HepG2 (cell line): ENCODE results near the gene NANOS1. TPM values are rescaled to one million over a fixed set of nuclear protein-coding genes. Genes with fewer than 3 reads are reported as not detected.

ENCODE experiments used
- JUNB ChIP-seq: sonication (generic); formaldehyde crosslinking; IDR thresholded peaks from 2 replicates; pipeline ENCODE4 v1.8.0; 2022; ENCODE audit warnings: missing genetic modification reagents, mild to moderate bottlenecking, borderline replicate concordance
- KLF9 ChIP-seq: IDR thresholded peaks from 2 replicates; pipeline ENCODE4 v1.6.1; 2016; ENCODE audit warnings: low read depth
- NFYB ChIP-seq: sonication (generic); formaldehyde crosslinking; IDR thresholded peaks from 2 replicates; pipeline ENCODE4 v1.4.0; 2020; ENCODE audit warnings: missing genetic modification reagents
- NR2F6 ChIP-seq, 2 experiments: IDR thresholded peaks; 2 replicates each; pipeline ENCODE4 v1.6.1; 2016; ENCODE audit warnings: antibody characterized with exemption in 1 of 2, mild to moderate bottlenecking in 1 of 2
- RAD51 ChIP-seq: fragments of 450-650 bp; IDR thresholded peaks from 2 replicates; pipeline ENCODE4 v1.6.1; 2016; ENCODE audit warnings: borderline replicate concordance
- SMC3 ChIP-seq: IDR thresholded peaks from 2 replicates; pipeline ENCODE4 v1.6.1; 2011; ENCODE audit warnings: low read length, improper control_type of control experiment
- SNAPC2 ChIP-seq: sonication (generic); formaldehyde crosslinking; IDR thresholded peaks from 2 replicates; pipeline ENCODE4 v1.8.1; 2022; ENCODE audit warnings: mild to moderate bottlenecking, missing genetic modification reagents
- ZBTB38 ChIP-seq: sonication (generic); formaldehyde crosslinking; IDR thresholded peaks from 2 replicates; pipeline ENCODE4 v1.5.1; 2020; ENCODE audit warnings: mild to moderate bottlenecking, missing genetic modification reagents
- ZNF547 ChIP-seq: sonication (generic); formaldehyde crosslinking; IDR thresholded peaks from 2 replicates; pipeline ENCODE4 v1.5.1; 2020; ENCODE audit warnings: mild to moderate bottlenecking, missing genetic modification reagents
- ZNF616 ChIP-seq: sonication (generic); formaldehyde crosslinking; IDR thresholded peaks from 2 replicates; pipeline ENCODE4 v1.5.0; 2020; ENCODE audit warnings: low read depth, mild to moderate bottlenecking, missing genetic modification reagents
- ZSCAN12 ChIP-seq: sonication (generic); formaldehyde crosslinking; IDR thresholded peaks from 2 replicates; pipeline ENCODE4 v1.9.0; 2021; ENCODE audit warnings: mild to moderate bottlenecking, missing genetic modification reagents
- polyA plus RNA-seq, 8 experiments: library from polyadenylated mRNA; depleted of rRNA in 3 of 8; stranded (reverse) in 7 of 8; unstranded in 1 of 8; fragments of >200 nt; fragmentation: Illumina TruSeq in 4 of 8; extraction: Trizol in 4 of 8; gene quantifications; 2 replicates each; pipeline versions ENCODE4 v1.2.1 to v1.2.3, GENCODE V29; 2011 to 2016; ENCODE audit warnings: low read depth in 4 of 8, missing spikeins in 1 of 8, mixed read lengths in 1 of 8; ENCODE audit not compliant: insufficient read depth in 1 of 8
- total RNA-seq, 5 experiments: library from RNA; depleted of rRNA; stranded (reverse); fragments of >200 nt; fragmentation: Illumina TruSeq; extraction: Trizol; gene quantifications; 2 replicates each; pipeline ENCODE4 v1.2.3, GENCODE V29; 2016; ENCODE audit warnings: low read depth in 1 of 5
- TF ChIP-seq, protein P1 (sequence below): sonication (generic); formaldehyde crosslinking; conservative IDR thresholded peaks from 2 replicates; pipeline ENCODE4 v1.8.0; 2022; ENCODE audit warnings: mild to moderate bottlenecking, moderate library complexity, missing genetic modification reagents
- TF ChIP-seq, protein P2 (sequence below): sonication (generic); formaldehyde crosslinking; IDR thresholded peaks from 2 replicates; pipeline ENCODE4 v1.4.0; 2020; ENCODE audit warnings: missing genetic modification reagents
- TF ChIP-seq, protein P3 (sequence below): IDR thresholded peaks from 2 replicates; pipeline ENCODE4 v1.6.1; 2016; ENCODE audit warnings: low read depth, control low read depth
- TF ChIP-seq, protein P4 (sequence below): sonication (generic); formaldehyde crosslinking; conservative IDR thresholded peaks from 2 replicates; pipeline ENCODE4 v1.4.0; 2020; ENCODE audit warnings: missing genetic modification reagents
- TF ChIP-seq, protein P5 (sequence below): sonication (generic); formaldehyde crosslinking; IDR thresholded peaks from 2 replicates; pipeline ENCODE4 v1.9.0; 2021; ENCODE audit warnings: missing genetic modification reagents, borderline replicate concordance
- TF ChIP-seq, protein P6 (sequence below): sonication (generic); formaldehyde crosslinking; IDR thresholded peaks from 2 replicates; pipeline ENCODE4 v1.8.0; 2022; ENCODE audit warnings: mild to moderate bottlenecking, missing genetic modification reagents, moderate library complexity

NANOS1 gene
- total and polyA plus RNA-seq, 2 of the 13 experiments (the other 11 are each of a cell fraction or from before 2014, with no cell fraction given): 1.7 to 2.2 TPM

DNA sequence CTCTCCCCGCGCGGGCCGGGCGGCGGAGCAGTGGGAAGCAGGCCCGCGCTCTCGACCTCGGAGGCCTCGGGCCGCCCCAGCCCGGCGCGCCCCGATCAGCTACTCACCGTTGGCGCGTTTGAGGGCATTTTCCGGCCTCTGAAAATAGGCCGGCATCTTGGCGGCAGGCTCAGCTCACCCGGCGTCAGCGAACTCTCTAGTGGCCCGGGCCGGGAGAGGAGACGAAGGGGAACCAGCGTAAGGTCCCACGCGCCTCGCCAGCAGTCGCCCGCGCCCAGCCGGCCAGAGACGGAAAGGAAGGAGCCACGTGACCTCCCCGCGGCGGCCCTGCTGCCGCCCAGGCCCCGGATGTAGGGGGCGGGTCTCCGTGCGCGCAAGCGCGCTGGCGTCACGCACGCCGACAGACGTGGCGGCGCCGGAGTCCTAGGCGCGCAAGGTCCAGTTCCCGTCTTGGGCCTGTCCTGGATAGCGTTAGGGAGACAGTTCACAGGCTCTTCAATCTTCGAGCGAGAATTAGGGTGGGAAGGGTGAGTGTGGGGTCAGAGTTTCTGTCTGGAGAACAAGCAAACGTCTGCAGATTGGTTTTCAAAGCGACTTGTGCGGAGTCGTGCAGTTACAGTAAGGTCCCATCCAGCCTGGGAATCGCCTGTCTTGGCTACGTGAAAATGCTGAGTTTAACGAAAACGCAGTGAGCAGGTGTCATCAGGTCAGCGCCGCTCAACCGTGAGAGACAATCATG is 51.2 kb downstream of the NANOS1 start, which contains the start of gene EIF3A (continued):
- TF ChIP-seq, protein P1, sequence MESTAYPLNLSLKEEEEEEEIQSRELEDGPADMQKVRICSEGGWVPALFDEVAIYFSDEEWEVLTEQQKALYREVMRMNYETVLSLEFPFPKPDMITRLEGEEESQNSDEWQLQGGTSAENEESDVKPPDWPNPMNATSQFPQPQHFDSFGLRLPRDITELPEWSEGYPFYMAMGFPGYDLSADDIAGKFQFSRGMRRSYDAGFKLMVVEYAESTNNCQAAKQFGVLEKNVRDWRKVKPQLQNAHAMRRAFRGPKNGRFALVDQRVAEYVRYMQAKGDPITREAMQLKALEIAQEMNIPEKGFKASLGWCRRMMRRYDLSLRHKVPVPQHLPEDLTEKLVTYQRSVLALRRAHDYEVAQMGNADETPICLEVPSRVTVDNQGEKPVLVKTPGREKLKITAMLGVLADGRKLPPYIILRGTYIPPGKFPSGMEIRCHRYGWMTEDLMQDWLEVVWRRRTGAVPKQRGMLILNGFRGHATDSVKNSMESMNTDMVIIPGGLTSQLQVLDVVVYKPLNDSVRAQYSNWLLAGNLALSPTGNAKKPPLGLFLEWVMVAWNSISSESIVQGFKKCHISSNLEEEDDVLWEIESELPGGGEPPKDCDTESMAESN (CRISPR knock-in tag): peak; percentile 85
- TF ChIP-seq NFYB (peak; percentile 46; the same call in 1 of the 2 replicates), ZNF547 (CRISPR knock-in tag) (peak; percentile 94), NR2F6 (IDR thresholded peaks at IDR 0.05) (no peak), NR2F6 (CRISPR knock-in tag; IDR thresholded peaks at IDR 0.05) (no peak), SNAPC2 (CRISPR knock-in tag) (peak; percentile 53; the same call in 1 of the 2 replicates), ZNF616 (no peak), ZBTB38 (peak; percentile 83), ZSCAN12 (CRISPR knock-in tag) (no peak), RAD51 (peak; percentile 91; the same call in 1 of the 2 replicates), SMC3 (no peak), JUNB (CRISPR knock-in tag) (no peak; the same call in 1 of the 2 replicates), KLF9 (0 out of 2 replicates have a peak, but pooled peaks have one; percentile 58)
- TF ChIP-seq, protein P2, sequence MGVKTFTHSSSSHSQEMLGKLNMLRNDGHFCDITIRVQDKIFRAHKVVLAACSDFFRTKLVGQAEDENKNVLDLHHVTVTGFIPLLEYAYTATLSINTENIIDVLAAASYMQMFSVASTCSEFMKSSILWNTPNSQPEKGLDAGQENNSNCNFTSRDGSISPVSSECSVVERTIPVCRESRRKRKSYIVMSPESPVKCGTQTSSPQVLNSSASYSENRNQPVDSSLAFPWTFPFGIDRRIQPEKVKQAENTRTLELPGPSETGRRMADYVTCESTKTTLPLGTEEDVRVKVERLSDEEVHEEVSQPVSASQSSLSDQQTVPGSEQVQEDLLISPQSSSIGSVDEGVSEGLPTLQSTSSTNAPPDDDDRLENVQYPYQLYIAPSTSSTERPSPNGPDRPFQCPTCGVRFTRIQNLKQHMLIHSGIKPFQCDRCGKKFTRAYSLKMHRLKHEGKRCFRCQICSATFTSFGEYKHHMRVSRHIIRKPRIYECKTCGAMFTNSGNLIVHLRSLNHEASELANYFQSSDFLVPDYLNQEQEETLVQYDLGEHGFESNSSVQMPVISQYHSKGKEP (CRISPR knock-in tag): peak; percentile 72
- TF ChIP-seq, protein P3, sequence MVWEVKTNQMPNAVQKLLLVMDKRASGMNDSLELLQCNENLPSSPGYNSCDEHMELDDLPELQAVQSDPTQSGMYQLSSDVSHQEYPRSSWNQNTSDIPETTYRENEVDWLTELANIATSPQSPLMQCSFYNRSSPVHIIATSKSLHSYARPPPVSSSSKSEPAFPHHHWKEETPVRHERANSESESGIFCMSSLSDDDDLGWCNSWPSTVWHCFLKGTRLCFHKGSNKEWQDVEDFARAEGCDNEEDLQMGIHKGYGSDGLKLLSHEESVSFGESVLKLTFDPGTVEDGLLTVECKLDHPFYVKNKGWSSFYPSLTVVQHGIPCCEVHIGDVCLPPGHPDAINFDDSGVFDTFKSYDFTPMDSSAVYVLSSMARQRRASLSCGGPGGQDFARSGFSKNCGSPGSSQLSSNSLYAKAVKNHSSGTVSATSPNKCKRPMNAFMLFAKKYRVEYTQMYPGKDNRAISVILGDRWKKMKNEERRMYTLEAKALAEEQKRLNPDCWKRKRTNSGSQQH: peak; percentile 35
- TF ChIP-seq, protein P4, sequence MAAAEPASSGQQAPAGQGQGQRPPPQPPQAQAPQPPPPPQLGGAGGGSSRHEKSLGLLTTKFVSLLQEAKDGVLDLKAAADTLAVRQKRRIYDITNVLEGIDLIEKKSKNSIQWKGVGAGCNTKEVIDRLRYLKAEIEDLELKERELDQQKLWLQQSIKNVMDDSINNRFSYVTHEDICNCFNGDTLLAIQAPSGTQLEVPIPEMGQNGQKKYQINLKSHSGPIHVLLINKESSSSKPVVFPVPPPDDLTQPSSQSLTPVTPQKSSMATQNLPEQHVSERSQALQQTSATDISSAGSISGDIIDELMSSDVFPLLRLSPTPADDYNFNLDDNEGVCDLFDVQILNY: peak; percentile 56; the same call in 1 of the 2 replicates
- TF ChIP-seq, protein P5, sequence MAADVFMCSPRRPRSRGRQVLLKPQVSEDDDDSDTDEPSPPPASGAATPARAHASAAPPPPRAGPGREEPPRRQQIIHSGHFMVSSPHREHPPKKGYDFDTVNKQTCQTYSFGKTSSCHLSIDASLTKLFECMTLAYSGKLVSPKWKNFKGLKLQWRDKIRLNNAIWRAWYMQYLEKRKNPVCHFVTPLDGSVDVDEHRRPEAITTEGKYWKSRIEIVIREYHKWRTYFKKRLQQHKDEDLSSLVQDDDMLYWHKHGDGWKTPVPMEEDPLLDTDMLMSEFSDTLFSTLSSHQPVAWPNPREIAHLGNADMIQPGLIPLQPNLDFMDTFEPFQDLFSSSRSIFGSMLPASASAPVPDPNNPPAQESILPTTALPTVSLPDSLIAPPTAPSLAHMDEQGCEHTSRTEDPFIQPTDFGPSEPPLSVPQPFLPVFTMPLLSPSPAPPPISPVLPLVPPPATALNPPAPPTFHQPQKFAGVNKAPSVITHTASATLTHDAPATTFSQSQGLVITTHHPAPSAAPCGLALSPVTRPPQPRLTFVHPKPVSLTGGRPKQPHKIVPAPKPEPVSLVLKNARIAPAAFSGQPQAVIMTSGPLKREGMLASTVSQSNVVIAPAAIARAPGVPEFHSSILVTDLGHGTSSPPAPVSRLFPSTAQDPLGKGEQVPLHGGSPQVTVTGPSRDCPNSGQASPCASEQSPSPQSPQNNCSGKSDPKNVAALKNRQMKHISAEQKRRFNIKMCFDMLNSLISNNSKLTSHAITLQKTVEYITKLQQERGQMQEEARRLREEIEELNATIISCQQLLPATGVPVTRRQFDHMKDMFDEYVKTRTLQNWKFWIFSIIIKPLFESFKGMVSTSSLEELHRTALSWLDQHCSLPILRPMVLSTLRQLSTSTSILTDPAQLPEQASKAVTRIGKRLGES (CRISPR knock-in tag): no peak
- TF ChIP-seq, protein P6, sequence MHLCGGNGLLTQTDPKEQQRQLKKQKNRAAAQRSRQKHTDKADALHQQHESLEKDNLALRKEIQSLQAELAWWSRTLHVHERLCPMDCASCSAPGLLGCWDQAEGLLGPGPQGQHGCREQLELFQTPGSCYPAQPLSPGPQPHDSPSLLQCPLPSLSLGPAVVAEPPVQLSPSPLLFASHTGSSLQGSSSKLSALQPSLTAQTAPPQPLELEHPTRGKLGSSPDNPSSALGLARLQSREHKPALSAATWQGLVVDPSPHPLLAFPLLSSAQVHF: peak; percentile 61; the same call in 1 of the 2 replicates
